DMS 273 treated with DMSO at 0.1 percent for 48 hours (cell line): Measurements from ENCODE around the gene KLHL41.
"Not testable (repeated sequence)": the region's sequence is repeated elsewhere in the genome, so short reads cannot be mapped to it uniquely, and the experiment has no call there.

Experiments
- DNase-seq: peaks from one replicate; lab custom pipeline; 2025; lab: John Stamatoyannopoulos, UW

The KLHL41 gene

DNA sequence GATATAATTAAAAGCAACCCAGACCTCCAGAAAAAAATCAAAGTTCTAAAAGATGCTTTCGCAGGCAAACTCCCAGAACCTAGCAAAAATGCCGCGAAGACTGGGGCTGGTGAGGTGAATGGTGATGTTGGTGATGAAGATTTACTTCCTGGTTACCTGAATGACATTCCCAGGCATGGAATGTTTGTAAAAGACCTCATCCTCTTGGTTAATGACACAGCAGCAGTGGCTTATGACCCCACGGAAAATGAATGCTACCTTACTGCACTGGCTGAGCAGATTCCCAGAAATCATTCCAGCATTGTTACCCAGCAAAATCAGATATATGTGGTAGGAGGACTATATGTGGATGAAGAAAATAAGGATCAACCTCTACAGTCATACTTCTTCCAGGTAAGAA, 994 bp downstream of the KLHL41 start:
- no peak for DNase-seq

DNA sequence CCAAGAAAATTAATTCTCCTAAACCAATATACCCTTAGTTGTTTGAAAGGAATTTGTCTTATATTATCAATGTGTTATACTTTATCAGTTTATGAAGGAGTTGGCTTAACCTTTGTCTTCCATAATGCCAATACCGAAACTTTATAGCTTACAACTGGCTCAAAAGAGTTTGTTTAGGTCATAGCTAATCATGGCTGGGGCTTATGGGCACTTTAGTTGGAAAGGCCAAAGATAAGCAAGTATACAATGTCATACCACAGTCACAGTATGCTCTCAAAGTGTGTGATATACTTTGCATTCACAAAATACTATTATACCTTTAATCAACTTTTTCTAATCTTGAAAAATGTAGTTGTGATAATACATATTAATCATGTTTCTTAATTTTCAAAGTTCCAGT, 2.3 kb downstream of the KLHL41 start:
- DNase-seq = no peak

DNA sequence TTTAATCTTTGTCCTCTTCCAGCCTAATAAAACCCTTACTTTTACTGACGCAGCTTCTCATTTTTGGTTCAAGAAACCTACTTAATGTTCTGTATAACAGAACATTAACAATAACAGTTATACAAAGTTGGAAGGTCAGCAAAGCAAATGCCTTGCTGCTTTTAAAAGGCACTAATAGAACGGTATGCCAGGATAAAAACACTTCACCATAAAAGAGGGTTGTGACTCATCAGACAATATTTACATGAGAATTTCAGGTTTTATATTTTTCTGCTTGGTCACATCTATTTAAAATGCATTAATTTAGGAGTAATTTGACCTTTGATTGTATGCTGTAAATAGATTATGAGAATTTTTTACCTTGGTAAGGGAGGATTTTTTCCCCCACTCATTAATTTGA, 3.0 kb downstream of the KLHL41 start:
- no peak for DNase-seq

DNA sequence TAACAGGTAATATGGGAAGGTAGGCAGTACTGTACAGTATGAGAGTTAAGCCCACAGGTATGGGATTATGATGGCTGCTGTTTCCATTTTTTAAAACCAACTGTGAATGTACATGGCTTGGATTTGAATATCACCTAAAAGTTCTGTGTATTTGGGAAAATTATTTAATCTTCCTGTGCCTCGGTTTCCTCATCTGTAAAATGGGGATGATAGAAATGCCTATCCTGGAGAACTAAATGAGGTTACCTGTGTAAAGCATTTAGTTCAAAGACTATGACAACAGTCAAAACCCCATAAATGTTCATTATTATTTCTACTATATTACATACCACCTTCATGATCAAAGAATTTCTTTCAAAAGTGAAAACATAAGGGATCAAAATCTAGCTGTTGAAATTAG, 3.6 kb downstream of the KLHL41 start:
- DNase-seq = no peak

DNA sequence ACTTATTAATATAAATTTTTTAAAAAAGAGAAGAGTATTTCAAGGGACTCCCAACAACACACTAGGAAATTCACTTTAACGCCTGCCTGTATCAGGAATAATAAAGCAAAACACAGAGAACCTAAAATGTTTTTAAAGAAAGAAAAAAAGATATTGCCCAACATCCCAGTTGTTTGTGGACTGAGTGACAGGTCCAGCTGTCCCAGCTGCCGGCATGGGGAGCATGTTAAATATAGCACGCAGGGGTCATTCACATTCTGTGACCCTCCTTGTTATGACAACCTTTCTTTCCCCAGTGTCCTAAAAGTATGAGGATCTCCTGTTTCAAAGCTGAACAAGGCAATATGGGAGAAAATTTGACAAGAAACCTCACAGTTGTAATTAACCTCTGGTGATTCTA, 4.4 kb downstream of the KLHL41 start:
- DNase-seq = no peak

DNA sequence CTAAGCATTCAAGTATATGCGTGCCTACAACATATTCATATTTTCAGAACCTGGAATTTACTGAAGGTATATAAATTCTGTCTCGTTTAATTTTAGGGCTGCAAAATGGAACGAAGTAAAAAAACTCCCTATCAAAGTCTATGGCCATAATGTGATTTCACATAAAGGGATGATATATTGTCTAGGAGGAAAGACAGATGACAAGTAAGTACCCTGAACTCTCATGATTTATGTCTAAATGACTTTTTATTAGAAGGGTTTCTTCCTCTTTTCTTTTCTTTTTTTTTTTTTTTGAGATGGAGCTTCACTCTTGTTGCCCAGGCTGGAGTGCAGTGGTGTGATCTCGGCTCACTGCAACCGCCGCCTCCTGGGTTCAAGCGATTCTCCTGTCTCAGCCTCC, 5.3 kb downstream of the KLHL41 start:
- DNase-seq = not testable (repeated sequence)

DNA sequence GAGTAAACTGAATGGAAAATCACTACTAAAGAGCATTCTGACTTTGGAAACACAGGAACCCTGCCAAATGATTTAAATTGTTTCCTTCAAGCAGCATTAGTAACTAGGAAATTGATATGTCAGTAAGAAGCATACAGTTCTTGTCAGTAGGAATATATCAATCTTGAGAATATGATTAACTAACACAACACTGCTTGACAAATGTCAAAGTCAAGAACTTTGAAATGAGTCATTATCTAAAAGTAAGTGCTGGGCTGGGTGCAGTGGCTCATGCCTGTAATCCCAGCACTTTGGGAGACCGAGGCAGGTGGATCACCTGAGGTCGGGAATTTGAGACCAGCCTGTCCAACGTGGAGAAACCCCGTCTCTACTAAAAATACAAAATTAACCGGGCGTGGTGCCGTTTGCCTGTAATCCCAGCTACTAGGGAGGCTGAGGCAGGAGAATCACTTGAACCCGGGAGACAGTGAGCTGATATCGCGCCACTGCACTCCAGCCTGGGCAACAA, 7.0 kb downstream of the KLHL41 start:
- not testable (repeated sequence) for DNase-seq

DNA sequence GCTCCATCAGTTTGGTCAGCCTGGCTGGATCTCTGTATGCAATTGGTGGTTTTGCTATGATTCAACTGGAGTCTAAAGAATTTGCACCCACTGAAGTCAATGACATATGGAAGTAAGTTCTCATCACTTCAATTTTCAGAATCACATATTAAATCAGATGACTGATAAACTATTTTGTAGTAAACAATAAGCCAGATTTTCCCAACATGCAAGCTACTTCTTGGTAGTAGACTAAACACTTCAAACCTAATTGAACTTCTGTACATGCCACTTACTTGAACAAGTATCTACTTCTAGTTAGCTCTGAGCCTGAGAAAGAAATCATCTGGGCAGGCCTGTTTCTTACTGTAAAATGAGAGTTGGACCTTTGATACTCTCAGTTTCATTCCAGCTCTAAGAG, 11.4 kb downstream of the KLHL41 start:
- no peak for DNase-seq

DNA sequence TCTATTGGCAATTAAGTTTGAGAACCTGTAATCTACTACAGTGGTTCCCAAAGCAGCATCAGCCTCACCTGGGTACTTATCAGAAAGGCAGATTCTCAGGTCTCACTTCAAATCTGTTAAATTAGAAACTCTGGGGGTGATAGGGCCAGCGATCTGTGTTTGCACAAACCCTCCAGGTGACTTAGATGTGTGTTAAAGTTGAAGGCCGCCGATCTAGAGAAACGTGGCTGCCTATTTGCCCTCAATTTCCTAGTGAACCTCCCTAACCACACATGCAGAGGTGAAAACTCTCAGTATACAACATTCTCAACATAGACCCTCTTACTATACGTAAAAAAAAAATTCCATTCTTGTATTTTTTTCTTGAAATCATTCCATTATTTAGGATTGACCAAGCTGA, 14.2 kb downstream of the KLHL41 start:
- no peak for DNase-seq

DNA sequence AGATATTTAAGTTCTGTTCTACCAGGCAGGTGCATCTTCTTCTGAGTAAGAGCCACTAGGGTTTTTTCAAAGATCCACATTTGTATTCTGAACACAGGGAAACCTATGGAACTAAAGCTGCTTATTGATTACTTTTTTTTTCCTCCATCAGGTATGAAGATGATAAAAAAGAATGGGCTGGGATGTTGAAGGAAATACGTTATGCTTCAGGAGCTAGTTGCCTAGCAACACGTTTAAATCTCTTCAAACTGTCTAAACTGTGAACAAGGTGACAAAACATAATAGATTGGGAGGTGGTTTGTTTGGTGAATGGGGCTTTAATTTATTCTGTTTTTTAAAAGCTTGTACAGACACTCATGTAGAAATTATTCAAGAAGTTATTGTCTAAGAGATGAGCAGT, 15.9 kb downstream of the KLHL41 start:
- DNase-seq = no peak

DNA sequence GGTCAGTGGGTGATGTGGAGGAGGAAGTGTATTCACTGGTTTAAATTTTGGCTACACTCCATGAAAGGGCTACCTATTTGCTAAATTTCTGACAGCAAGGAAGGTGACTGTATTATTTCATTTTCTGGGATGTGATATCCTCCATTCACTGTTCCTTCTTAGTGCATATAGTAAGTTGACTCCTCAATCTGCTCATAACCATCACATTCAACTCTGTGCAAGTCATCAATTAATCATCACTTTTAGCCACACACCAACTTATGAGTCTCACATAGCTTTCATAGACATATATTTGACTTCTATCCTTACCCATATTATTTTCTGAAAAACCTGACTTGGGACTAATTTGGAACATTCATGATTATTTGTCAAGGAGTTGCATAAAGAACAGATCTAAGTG, 16.9 kb downstream of the KLHL41 start:
- DNase-seq = no peak

DNA sequence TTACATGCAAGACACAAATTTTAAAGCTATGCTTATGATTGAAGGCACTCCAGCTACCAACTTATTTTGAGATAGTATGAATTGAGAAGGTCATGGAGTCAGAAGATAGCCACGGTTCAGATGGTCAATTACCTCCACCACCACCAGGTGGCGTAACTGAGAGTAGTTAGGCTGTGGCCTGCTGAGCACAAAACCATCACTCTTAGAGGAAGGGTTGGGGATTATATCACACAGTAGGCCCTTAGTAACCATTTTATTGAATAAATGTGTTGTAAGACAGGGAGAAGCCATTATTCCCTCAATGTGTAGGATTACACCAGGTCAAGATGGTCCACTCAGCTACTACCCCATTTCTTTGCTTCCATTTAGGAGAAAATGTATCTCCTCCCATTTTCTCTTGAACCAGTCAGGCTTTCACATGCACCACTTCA, 18.8 kb downstream of the KLHL41 start:
- DNase-seq = no peak

DNA sequence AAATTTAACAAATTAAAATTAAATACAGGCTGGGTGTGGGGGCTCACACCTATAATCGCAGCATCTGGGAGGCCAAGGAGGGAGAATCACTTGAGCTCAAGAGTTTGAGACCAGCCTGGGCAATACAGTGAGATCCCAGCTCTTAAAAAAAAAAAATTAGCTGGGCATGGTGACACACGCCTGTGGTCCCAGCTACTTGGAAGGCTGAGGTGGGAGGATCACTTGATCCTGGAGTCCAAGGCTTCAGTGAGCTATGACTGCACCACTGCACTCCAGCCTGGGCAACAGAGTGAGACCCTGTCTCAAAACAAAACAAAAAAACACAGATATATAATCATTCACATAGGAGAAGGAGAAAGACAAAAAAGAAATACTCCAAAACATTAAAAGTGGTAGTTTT, 30.0 kb downstream of the KLHL41 start:
- not testable (repeated sequence) for DNase-seq

DNA sequence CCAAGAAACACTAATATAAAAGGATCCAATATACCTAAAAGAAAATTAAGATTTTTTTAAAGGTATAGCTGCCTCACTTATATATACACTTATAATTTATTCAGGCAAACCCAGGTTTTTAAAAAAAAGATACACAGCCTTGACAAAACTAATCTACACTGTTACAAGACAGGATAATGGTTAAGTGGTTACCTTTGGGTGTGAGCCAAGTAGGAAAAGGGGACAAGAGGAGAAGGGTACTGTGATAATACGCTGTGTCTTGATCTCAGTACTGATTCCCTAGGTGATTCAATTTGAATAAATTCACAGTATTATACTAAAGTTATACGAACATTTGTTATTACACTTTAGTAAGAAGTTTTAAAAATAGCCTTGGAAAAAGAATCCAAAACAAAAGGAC, 30.6 kb downstream of the KLHL41 start:
- no peak for DNase-seq

DNA sequence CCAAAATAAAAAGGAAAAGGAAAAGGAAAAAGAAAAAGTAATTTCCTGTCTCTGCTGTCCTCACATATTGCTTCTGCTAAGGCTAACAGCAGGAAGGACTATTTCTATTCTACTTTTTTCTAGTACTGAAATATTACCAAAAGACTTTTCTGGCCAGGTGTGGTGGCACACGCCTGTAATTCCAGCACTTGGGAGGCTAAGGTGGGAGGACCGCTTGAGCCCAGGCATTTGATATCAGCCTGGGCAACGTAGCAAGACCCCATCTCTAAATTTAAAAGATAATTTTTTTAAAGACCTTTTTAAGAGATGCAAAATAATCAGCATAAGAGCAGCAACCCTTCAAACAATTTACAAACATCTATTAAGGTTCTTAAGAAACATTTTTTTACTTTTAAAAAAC, 32.9 kb downstream of the KLHL41 start:
- no peak for DNase-seq

DNA sequence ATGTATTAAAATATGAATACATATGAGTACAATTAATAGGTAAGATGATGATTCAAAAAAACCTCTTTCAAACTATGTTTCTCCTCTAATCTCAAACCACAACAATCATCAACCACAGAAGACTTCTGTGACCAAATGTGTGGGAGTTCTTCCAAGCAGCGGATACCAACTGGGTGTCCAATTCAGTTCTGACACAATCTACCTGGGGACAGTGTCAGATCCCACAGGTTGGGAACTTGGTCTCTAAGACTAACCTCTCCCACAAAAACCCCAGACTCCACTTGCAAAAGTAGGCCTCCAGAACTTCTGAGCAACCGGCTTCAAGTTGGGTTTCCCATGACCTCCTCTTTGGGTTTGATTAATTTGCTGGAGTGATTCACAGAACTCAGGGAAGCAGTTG, 37.3 kb downstream of the KLHL41 start:
- DNase-seq = no peak

DNA sequence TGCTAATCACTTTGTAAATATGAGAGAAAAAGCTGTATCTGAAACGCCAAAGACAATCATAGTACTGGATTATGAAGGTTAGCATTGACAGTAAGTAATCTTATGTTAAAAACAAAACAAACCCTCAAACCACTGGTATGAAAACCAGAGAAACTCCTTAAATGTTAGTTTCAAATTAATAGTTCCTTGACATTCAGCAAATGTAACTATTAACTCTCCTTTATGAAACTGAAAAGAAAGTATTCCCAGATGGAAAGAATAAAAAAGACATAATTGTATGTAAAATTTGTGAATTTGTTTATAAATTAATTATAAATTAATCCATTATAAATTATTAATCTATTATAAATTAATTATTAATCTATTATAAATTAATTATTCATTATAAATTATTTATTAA, 51.9 kb downstream of the KLHL41 start:
- no peak for DNase-seq

DNA sequence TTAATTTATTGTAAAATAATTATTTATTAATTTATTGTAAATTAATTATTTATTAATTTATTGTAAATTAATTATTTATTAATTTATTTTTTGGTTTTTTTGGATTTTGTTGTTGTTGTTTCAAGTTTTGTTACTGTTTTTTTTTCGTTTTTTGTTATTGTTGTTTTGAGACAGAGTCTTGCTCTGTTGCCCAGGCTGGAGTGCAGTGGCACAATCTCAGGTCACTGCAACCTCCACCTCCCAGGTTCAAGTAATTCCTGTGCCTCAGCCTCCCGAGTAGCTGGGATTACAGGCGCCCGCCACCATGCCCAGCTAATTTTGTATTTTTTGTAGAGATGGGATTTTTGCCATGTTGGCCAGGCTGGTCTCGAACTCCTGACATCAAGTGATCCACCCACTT, 52.6 kb downstream of the KLHL41 start:
- DNase-seq = not testable (repeated sequence)

DNA sequence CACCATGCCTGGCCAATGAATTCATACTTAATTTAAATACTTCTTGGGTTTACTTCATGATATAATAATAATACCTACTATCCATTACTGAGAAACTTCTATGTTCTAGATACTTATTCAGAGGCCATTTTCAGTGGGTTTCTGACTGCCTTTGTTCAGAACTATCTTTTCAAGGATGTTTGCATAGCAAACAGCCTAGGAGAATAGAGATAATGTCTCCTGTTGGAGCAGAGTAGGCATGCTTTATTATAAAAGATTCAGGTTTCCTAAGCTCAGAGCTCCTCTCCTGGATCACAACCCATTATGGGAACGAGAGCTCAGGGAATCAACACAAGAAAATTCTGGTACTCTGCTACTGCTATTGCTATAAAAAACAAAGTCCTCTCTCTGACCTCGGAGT, 53.0 kb downstream of the KLHL41 start:
- no peak for DNase-seq

DNA sequence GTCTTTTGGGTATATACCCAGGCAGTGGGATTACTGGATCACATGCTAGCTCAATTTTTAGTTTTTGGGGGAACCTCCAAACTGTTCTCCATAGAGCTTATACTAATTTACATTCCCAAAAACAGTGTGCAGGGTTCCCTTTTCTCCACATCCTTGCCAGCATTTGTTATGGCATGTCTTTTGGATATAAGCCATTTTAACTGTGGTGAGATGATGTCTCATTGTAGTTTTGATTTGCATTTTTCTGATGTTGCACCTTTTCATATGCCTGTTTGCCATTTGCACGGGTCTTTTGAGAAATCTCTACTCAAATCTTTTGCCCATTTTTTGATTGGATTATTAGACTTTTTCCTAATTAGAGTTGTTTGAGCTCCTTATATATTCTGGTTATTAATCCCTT, 56.2 kb downstream of the KLHL41 start:
- DNase-seq = no peak

DNA sequence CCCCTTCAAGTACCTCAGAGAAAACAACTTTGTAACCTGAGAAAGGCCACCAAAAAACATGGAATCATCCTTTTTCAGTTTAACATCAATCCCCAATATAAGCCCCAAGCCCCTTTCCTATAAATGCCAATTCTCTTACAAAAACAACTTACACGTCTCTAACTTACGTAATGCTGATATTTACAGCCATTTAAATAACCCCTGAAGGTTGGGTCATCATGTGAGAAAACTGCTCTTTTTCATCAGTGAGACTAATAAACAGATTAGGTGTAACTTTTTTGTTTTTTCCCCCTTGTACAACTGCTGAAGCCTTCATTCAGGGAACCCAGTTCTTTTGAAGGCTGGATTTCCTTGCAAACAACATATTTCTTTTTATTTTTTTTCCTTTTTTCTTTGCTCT, 60.4 kb downstream of the KLHL41 start:
- no peak for DNase-seq

DNA sequence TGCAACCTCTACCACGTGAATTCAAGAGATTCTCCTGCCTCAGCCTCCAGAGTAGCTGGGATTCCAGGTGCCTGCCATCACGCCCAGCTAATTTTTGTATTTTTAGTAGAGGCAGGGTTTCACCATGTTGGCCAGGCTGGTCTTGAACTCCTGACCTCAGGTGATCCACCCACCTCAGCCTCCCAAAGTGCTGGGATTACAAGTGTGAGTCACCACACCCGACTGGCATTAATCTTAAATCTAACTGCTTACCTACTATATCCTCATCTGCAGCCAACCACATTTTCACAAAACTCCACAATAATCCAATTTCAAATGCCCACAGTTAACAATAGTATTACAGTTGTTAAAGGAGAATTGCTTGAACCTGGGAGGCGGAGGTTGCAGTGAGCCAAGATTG, 61.2 kb downstream of the KLHL41 start:
- not testable (repeated sequence) for DNase-seq

DNA sequence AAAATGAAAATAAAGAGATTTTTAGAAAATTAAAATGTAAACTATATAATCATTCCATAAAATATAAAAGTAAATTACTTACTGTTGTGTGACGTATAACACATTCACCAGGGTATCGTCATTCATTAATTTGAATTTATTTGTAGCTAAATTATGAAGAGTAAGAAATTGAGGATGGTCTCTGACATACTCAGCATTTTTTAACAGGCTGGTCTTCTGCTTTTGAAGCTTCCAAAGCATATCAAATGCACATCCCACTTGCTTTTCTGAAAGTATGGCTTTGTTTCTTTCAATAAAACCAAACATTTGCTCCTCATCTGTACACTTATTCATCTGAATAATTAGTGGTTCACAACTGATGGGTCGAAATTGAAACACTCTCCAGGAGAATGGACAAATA, 62.1 kb downstream of the KLHL41 start:
- DNase-seq = no peak

DNA sequence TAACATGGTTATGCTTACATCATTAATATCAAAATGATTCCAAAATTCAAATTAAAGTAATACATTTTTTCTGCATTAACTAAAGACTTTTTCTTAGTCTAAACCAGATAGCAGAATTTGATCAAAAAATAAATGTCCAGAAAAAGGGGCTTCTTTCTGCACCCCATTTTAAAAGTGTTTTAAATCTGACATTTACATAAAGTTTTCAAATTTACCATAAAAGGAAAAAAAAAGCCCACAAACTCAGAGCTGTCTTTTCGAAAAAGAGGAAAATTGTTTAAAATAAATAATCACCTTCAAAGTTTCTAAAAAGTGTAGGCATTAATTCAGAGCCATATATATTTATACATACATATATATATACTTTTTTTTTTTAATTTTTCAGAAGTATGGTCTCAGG, 62.7 kb downstream of the KLHL41 start:
- no peak for DNase-seq

DNA sequence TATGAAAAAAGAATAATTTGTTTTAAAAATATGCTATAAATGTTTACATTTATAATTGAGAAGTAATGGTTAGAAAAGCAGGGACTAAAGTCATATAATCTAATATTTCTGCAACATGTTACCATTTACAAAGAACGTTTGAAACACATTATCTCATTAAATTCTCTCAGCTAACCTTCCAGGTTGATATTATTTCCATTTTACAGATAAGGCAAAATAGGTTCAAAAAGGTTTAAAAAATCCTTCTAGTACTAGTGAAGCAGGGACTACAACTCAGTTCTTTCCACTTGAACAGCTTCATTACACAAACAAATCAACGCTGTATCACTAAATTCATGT, 63.3 kb downstream of the KLHL41 start:
- no peak for DNase-seq
